Lower leg skin (tissue), 4 donors: Measurements from ENCODE around the gene NKAIN1. TPM values are rescaled to one million over a fixed set of nuclear protein-coding genes. Genes with fewer than 3 reads are reported as not detected.

ENCODE experiments used
- DNase-seq, 2 donors: peaks; one replicate each; pipeline ENCODE4 v3.0.0-alpha.2; 2019; ENCODE audit warnings: low spot score in 2 of 2
- H3K4me3 ChIP-seq: fragments of 200-600 bp; sonication (generic); 2 replicates; pipeline ENCODE4 v1.5.1; 2017; ENCODE audit warnings: mild to moderate bottlenecking, low read depth; ENCODE audit not compliant: poor library complexity, severe bottlenecking
- POLR2A ChIP-seq, 2 donors: fragments of 450-650 bp; IDR thresholded peaks; one replicate each; pipeline ENCODE4 v1.6.1; 2016 to 2017; ENCODE audit warnings: antibody characterized with exemption in 2 of 2, mild to moderate bottlenecking in 1 of 2, moderate library complexity in 1 of 2
- WGBS, 2 donors: methylation state at CpG; one replicate each; pipeline ENCODE4 v1.1.5; 2018; 5-methylcytosine and 5-hydroxymethylcytosine counted together
- intact Hi-C: fragments of 100-400 bp; cut with DNase I; formaldehyde crosslinking; loops from one replicate; pipeline ENCODE4 v1.15.0; 2023; ENCODE audit warnings: low total_unique reads
- total RNA-seq, 4 donors: library from RNA; depleted of rRNA; stranded (reverse); fragments of >200 nt; gene quantifications; one replicate each; pipeline ENCODE4 v1.1.0, GENCODE V29; 2016
- TF ChIP-seq, protein P1 (sequence below), 3 donors: fragments of 450-650 bp; IDR thresholded peaks; one replicate each; pipeline ENCODE4 v1.5.1; 2016; ENCODE audit warnings: antibody characterized with exemption in 3 of 3, mild to moderate bottlenecking in 3 of 3, moderate library complexity in 2 of 3

Gene NKAIN1
- total RNA-seq, 4 donors from 2014 or later, result 0.46 to 1.4 (median 0.91) TPM

- intact Hi-C loops, result no loop called here
- H3K4me3 ChIP-seq, result no peak overlapping the region
- 86 to 93% methylated on average over 6 of the region's 6 CpGs for WGBS, 2 donors
- TF ChIP-seq, protein P1, sequence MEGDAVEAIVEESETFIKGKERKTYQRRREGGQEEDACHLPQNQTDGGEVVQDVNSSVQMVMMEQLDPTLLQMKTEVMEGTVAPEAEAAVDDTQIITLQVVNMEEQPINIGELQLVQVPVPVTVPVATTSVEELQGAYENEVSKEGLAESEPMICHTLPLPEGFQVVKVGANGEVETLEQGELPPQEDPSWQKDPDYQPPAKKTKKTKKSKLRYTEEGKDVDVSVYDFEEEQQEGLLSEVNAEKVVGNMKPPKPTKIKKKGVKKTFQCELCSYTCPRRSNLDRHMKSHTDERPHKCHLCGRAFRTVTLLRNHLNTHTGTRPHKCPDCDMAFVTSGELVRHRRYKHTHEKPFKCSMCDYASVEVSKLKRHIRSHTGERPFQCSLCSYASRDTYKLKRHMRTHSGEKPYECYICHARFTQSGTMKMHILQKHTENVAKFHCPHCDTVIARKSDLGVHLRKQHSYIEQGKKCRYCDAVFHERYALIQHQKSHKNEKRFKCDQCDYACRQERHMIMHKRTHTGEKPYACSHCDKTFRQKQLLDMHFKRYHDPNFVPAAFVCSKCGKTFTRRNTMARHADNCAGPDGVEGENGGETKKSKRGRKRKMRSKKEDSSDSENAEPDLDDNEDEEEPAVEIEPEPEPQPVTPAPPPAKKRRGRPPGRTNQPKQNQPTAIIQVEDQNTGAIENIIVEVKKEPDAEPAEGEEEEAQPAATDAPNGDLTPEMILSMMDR (IDR thresholded peaks at IDR 0.05), result no peak
- TF ChIP-seq POLR2A (IDR thresholded peaks at IDR 0.05), result no peak
- DNase-seq, result no peak
Measured at GRCh38 chr1:31219489-31219888, 20.2 kb downstream of the NKAIN1 start.

DNA sequence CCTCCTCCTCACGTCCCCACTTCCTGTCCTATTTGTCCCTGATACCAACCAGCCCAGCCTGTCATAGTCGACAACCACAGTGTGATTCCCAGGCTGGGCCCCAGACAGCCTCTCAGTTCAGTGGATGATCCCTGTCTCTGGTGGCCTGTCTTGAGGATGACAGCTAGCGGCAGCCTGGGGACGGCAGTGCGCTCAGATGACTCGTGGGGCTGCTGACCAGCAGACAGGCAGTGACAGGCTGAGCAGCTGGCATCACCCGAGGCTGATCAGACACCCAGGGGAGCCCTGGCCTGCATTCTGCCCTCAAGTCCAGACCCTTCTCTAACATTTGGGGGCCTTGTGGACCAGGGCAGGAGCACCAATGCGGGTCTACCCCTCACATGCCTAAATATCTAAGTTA, 21.0 kb downstream of the NKAIN1 start:
- WGBS, 2 donors, result 85 to 87% methylated on average over 8 of the region's 8 CpGs
- intact Hi-C loops, result no loop called here
- TF ChIP-seq, protein P1 (IDR thresholded peaks at IDR 0.05), result no peak
- no peak for TF ChIP-seq POLR2A (IDR thresholded peaks at IDR 0.05)
- no peak for DNase-seq
- no peak overlapping the region for H3K4me3 ChIP-seq

DNA sequence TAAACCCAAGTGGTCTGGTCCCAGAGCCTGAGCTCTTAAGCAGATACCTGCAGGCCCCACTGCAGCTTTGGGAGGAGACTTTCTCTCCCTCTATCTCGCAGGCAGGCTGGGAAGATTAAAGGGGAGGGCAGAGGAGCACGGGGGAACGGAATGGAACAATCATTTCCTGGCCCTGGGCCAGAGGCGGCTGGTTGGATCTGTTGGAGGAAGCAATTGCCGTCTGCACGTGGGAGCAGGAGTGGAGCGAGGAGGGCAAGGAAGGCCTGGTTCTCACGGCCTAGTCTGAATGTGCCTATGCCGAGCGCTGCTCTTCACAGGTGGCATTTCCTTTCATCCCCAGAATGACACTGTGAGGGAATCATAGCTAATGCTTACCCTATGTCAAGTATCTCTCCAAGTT, 23.7 kb downstream of the NKAIN1 start:
- intact Hi-C loops, result no loop called here
- H3K4me3 ChIP-seq, result no peak overlapping the region
- WGBS, 2 donors, result 11 to 18% methylated on average over 10 of the region's 10 CpGs
- no peak for DNase-seq
- TF ChIP-seq, protein P1 (IDR thresholded peaks at IDR 0.05), result no peak
- no peak for TF ChIP-seq POLR2A (IDR thresholded peaks at IDR 0.05)

GRCh38 chr1:31215065-31215570, 24.6 kb downstream of the NKAIN1 start:
- no peak overlapping the region for H3K4me3 ChIP-seq
- TF ChIP-seq, protein P1 (IDR thresholded peaks at IDR 0.05), result no peak
- TF ChIP-seq POLR2A (IDR thresholded peaks at IDR 0.05), result no peak
- intact Hi-C loops, result no loop called here
- WGBS, 2 donors, result 66 to 69% methylated on average over 11 of the region's 11 CpGs
- no peak for DNase-seq

DNA sequence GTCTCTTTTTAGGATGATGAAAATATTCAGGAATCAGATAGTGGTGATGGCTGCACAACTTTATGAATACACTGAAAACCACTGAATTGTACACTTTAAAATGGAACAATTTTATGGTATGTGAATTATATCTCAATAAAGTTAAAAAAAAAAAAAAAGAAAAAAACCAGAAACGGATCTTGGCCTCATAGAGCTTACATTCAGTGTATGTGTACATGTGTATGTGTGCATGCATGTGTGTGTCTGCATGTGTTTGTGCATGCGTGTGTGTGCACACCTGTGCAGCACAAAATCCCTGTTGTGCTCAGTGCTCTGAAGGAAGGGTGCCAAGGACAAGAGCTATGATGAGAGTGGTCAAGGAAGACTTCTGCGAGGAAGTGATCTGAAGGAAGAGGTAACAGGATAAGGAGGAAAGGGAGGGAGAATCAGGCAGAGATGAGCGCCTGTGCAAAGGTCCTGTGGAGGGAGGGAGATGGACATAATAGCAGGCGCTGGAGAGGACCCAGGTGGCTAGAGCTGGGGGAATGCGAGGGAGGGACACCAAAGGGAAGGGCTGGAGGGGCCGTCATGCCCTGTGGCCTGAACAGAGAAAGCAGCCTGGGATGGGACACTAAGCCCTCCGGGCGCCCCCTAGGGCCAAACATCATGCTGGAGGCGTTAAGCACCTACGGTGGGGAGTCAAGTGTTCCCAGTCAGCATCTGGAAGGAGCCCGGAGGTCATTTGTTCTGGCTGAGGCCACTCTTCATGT, 25.2 kb downstream of the NKAIN1 start:
- 53 to 65% methylated on average over 12 of the region's 12 CpGs for WGBS, 2 donors
- no peak for TF ChIP-seq POLR2A (IDR thresholded peaks at IDR 0.05)
- TF ChIP-seq, protein P1 (IDR thresholded peaks at IDR 0.05), result no peak
- no peak overlapping the region for H3K4me3 ChIP-seq
- intact Hi-C loops, result no loop called here
- no peak for DNase-seq
